Retina (tissue), 1 donor: Measurements from ENCODE around the gene SHROOM3.
"Not testable (repeated sequence)": the region's sequence is repeated elsewhere in the genome, so short reads cannot be mapped to it uniquely, and the experiment has no call there.

Experiments
- DNase-seq: peaks from one replicate; pipeline ENCODE4 v3.0.0-alpha.2; 2016

Gene SHROOM3

GRCh38 chr4:76702440-76703122 lies 267.6 kb downstream of the SHROOM3 start:
- DNase-seq: no peak

GRCh38 chr4:76703123-76703490 lies 268.1 kb downstream of the SHROOM3 start:
- no peak for DNase-seq

- DNase-seq: no peak
Measured at GRCh38 chr4:76703676-76704075, 268.6 kb downstream of the SHROOM3 start.

- no peak for DNase-seq
Measured at GRCh38 chr4:76704133-76704881, 269.3 kb downstream of the SHROOM3 start.

GRCh38 chr4:76705472-76705871 lies 270.4 kb downstream of the SHROOM3 start:
- DNase-seq: no peak

- DNase-seq: no peak
Measured at GRCh38 chr4:76706581-76706980, 271.6 kb downstream of the SHROOM3 start.

- DNase-seq: no peak
Measured at GRCh38 chr4:76708971-76709771, 274.1 kb downstream of the SHROOM3 start.

GRCh38 chr4:76709772-76710090 lies 274.7 kb downstream of the SHROOM3 start:
- no peak for DNase-seq

GRCh38 chr4:76712564-76712963 lies 277.5 kb downstream of the SHROOM3 start:
- DNase-seq: no peak

GRCh38 chr4:76714226-76714625 lies 279.2 kb downstream of the SHROOM3 start:
- DNase-seq: no peak

GRCh38 chr4:76716020-76716419 lies 281.0 kb downstream of the SHROOM3 start:
- peak; percentile 45 for DNase-seq

GRCh38 chr4:76716658-76717057 lies 281.6 kb downstream of the SHROOM3 start:
- no peak for DNase-seq

GRCh38 chr4:76717431-76717830 lies 282.4 kb downstream of the SHROOM3 start:
- DNase-seq: no peak

- no peak for DNase-seq
Measured at GRCh38 chr4:76718021-76718420, 283.0 kb downstream of the SHROOM3 start.

- no peak for DNase-seq
Measured at GRCh38 chr4:76718831-76719230, 283.8 kb downstream of the SHROOM3 start.

GRCh38 chr4:76720121-76720520 lies 285.1 kb downstream of the SHROOM3 start:
- DNase-seq: no peak

GRCh38 chr4:76722146-76722545 lies 287.1 kb downstream of the SHROOM3 start:
- DNase-seq: not testable (repeated sequence)

GRCh38 chr4:76722838-76723237 lies 287.8 kb downstream of the SHROOM3 start:
- no peak for DNase-seq

GRCh38 chr4:76723373-76723772 lies 288.3 kb downstream of the SHROOM3 start:
- no peak for DNase-seq

- no peak for DNase-seq
Measured at GRCh38 chr4:76723924-76724323, 288.9 kb downstream of the SHROOM3 start.

GRCh38 chr4:76725039-76725438 lies 290.0 kb downstream of the SHROOM3 start:
- no peak for DNase-seq

GRCh38 chr4:76726176-76726575 lies 291.1 kb downstream of the SHROOM3 start:
- no peak for DNase-seq

- DNase-seq: no peak
Measured at GRCh38 chr4:76726631-76727030, 291.6 kb downstream of the SHROOM3 start.

- DNase-seq: not testable (repeated sequence)
Measured at GRCh38 chr4:76727934-76728333, 292.9 kb downstream of the SHROOM3 start.
